ENCODE measurements around the gene WWOX. TPM values are rescaled to one million over a fixed set of nuclear protein-coding genes. Genes with fewer than 3 reads are reported as not detected.

The WWOX gene
- polyA plus RNA-seq, 1 donor (not counting 4 experiments of a cell fraction or from before 2014, with no cell fraction given), result 5.1 TPM

DNA sequence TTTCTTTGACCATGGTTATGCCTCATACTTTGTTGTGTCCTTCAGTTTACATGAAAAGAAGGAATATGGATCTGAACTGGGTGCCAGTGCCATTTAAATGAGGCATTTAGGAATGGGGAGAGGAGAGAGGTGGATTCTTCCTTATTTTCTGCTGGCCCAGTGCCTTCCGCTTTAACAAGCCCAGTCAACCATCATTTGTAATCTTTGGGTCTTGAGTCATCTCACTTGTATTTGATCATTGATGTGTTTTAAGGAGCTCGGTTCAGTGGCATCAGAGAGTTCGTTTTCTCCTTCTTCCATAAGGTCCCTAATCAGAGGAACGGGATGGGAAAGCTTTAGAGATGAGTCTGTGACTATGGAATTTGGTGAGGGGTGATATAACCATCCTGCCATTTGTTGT lies 334.9 kb downstream of the WWOX start:
- Histone ChIP-seq H3K27ac (ENCODE audit: control insufficient read depth, insufficient read depth, low read length) (no peak overlapping the region), H3K9me3 (ENCODE audit: control insufficient read depth, low read depth, low read length) (no peaks in the 10 kb centered on the region), H3K9ac (ENCODE audit: control insufficient read depth, extremely low read depth, insufficient read depth, low read length) (no peak overlapping the region), H4K20me1 (ENCODE audit: control insufficient read depth, extremely low read depth, insufficient read depth, low read length) (no peaks in the 10 kb centered on the region), H3K4me1 (ENCODE audit: control insufficient read depth, extremely low read depth, insufficient read depth, low read length) (no peaks in the 10 kb centered on the region), H3K36me3 (ENCODE audit: control insufficient read depth in 2 of 2, extremely low read depth in 1 of 2, insufficient read depth in 2 of 2, low read length in 2 of 2) (no peaks in the 10 kb centered on the region), H3K9me1 (ENCODE audit: control insufficient read depth, extremely low read depth, insufficient read depth, low read length) (no peaks in the 10 kb centered on the region), H2AFZ (ENCODE audit: control insufficient read depth, low read length) (no peak overlapping the region), H3K4me3 (ENCODE audit: control insufficient read depth in 2 of 3, extremely low read depth in 1 of 3, insufficient read depth in 2 of 3, low read depth in 1 of 3, low read length in 3 of 3) (no peak overlapping the region), H3K27me3 (ENCODE audit: control insufficient read depth, extremely low read depth, insufficient read depth, low read length) (no peaks in the 10 kb centered on the region), H3K4me2 (ENCODE audit: control insufficient read depth, extremely low read depth, insufficient read depth, low read depth, low read length) (no peak overlapping the region), H3K79me2 (ENCODE audit: control insufficient read depth, insufficient read depth, low read length) (no peaks in the 10 kb centered on the region)
- dilution Hi-C loops (cut with MboI; ENCODE audit: extremely low pct_ligation_motif_present, low sequenced_read_pairs), result no loop called here
- no peak for DNase-seq (ENCODE audit: low read depth, low spot score)
- TF ChIP-seq, protein P1, sequence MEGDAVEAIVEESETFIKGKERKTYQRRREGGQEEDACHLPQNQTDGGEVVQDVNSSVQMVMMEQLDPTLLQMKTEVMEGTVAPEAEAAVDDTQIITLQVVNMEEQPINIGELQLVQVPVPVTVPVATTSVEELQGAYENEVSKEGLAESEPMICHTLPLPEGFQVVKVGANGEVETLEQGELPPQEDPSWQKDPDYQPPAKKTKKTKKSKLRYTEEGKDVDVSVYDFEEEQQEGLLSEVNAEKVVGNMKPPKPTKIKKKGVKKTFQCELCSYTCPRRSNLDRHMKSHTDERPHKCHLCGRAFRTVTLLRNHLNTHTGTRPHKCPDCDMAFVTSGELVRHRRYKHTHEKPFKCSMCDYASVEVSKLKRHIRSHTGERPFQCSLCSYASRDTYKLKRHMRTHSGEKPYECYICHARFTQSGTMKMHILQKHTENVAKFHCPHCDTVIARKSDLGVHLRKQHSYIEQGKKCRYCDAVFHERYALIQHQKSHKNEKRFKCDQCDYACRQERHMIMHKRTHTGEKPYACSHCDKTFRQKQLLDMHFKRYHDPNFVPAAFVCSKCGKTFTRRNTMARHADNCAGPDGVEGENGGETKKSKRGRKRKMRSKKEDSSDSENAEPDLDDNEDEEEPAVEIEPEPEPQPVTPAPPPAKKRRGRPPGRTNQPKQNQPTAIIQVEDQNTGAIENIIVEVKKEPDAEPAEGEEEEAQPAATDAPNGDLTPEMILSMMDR (optimal IDR thresholded peaks at IDR 0.05 in 1 of 3, IDR thresholded peaks at IDR 0.05 in 1 of 3, conservative IDR thresholded peaks at IDR 0.05 in 1 of 3; ENCODE audit: extremely low read depth in 1 of 3, insufficient read depth in 2 of 3, low read length in 3 of 3), result no peak
- no peak for TF ChIP-seq EZH2 (IDR thresholded peaks at IDR 0.05; ENCODE audit: low read length)
- FAIRE-seq, result no peak

DNA sequence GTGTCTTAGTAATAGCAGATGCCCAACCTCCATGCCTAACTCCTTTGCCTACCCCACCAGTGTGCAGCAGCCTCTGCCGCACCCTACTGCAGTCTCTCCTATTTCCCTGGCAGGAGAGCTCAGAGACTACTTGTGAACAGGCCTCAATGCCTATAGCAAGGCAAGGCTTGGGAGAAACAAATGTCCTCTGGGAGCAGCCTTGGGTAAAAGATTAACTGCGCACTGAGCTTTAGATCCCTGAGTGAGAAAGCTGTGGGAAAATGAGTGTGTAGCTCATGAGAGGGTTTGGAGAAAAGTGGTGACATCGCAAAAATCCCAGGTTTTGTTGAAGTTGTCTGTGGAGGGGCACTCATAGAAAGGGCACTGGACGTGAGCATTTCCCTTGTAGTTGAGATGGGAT lies 335.8 kb downstream of the WWOX start:
- Histone ChIP-seq H3K9ac (ENCODE audit: control insufficient read depth, extremely low read depth, insufficient read depth, low read length) (no peak overlapping the region), H3K79me2 (ENCODE audit: control insufficient read depth, insufficient read depth, low read length) (no peaks in the 10 kb centered on the region), H3K4me2 (ENCODE audit: control insufficient read depth, extremely low read depth, insufficient read depth, low read depth, low read length) (no peak overlapping the region), H4K20me1 (ENCODE audit: control insufficient read depth, extremely low read depth, insufficient read depth, low read length) (no peaks in the 10 kb centered on the region), H3K36me3 (ENCODE audit: control insufficient read depth in 2 of 2, extremely low read depth in 1 of 2, insufficient read depth in 2 of 2, low read length in 2 of 2) (no peaks in the 10 kb centered on the region), H3K4me1 (ENCODE audit: control insufficient read depth, extremely low read depth, insufficient read depth, low read length) (no peaks in the 10 kb centered on the region), H3K9me3 (ENCODE audit: control insufficient read depth, low read depth, low read length) (no peaks in the 10 kb centered on the region), H3K27me3 (ENCODE audit: control insufficient read depth, extremely low read depth, insufficient read depth, low read length) (no peaks in the 10 kb centered on the region), H2AFZ (ENCODE audit: control insufficient read depth, low read length) (no peak overlapping the region), H3K4me3 (ENCODE audit: control insufficient read depth in 2 of 3, extremely low read depth in 1 of 3, insufficient read depth in 2 of 3, low read depth in 1 of 3, low read length in 3 of 3) (no peak overlapping the region), H3K9me1 (ENCODE audit: control insufficient read depth, extremely low read depth, insufficient read depth, low read length) (no peaks in the 10 kb centered on the region), H3K27ac (ENCODE audit: control insufficient read depth, insufficient read depth, low read length) (no peak overlapping the region)
- FAIRE-seq, result no peak
- dilution Hi-C loops (cut with MboI; ENCODE audit: extremely low pct_ligation_motif_present, low sequenced_read_pairs), result no loop called here
- no peak for DNase-seq (ENCODE audit: low read depth, low spot score)
- TF ChIP-seq, protein P1 (optimal IDR thresholded peaks at IDR 0.05 in 1 of 3, IDR thresholded peaks at IDR 0.05 in 1 of 3, conservative IDR thresholded peaks at IDR 0.05 in 1 of 3; ENCODE audit: extremely low read depth in 1 of 3, insufficient read depth in 2 of 3, low read length in 3 of 3), result no peak
- no peak for TF ChIP-seq EZH2 (IDR thresholded peaks at IDR 0.05; ENCODE audit: low read length)

Data from keratinocyte (primary cell).